ENCODE measurements around the gene POLN.

GRCh38 chr4:2079926-2080325 lies 162.0 kb downstream of the POLN start:
- TF ChIP-seq CTCF (optimal IDR thresholded peaks at IDR 0.05 in 1 of 3, IDR thresholded peaks at IDR 0.05 in 1 of 3, conservative IDR thresholded peaks at IDR 0.05 in 1 of 3; ENCODE audit: extremely low read depth in 1 of 3, insufficient read depth in 2 of 3, low read length in 3 of 3): no peak
- TF ChIP-seq EZH2 (IDR thresholded peaks at IDR 0.05; ENCODE audit: low read length): no peak

Measured in keratinocyte (primary cell).